Left colon (tissue), 2 donors: ENCODE results near the gene PPP1R1C. TPM values are rescaled to one million over a fixed set of nuclear protein-coding genes. Genes with fewer than 3 reads are reported as not detected.

Experiments
- ATAC-seq: fragments of 200-7000 bp; cut with Tn5 transposase; one replicate; pipeline ENCODE4 v1.9.1; 2020; ENCODE audit warnings: mild to moderate bottlenecking, moderate library complexity
- DNase-seq, 2 donors: peaks; one replicate each; pipeline ENCODE4 v3.0.0-alpha.2; 2020
- intact Hi-C, 2 donors: fragments of 100-400 bp; cut with DNase I in 1 of 2; cut with micrococcal nuclease in 1 of 2; formaldehyde crosslinking; loops; one replicate each; pipeline versions ENCODE4 v1.11.2 to v1.14.0; 2022; cut with DNase I, micrococcal nuclease
- total RNA-seq, 2 donors: library from RNA; stranded (reverse); fragmentation: NEBNext Ultra II Directional; extraction: Animal tissue kit (Norgen Biotek cat#: 25700); gene quantifications; one replicate each; pipeline ENCODE4 v1.2.1, GENCODE V29; 2021
- donor health status: DM: no; HTN: no; CAD: no.
- donor health status: DM: yes; HTN: yes; CAD: no.

Gene PPP1R1C
- total RNA-seq, 2 donors from 2014 or later = 0.98 to 1.0 TPM

GRCh38 chr2:181962142-181962541 lies 23.5 kb upstream of the PPP1R1C start:
- ATAC-seq (no peak), DNase-seq (no peak)
- intact Hi-C loops = no loop called here

- intact Hi-C loops = no loop called here
- DNase-seq = peak in 1 of 2 donors; percentile 10
- peak; percentile 91 for ATAC-seq
Observed at GRCh38 chr2:181970160-181970794, 15.4 kb upstream of the PPP1R1C start.

GRCh38 chr2:181971032-181971431 lies 14.6 kb upstream of the PPP1R1C start:
- no peak for ATAC-seq
- no peak for DNase-seq
- intact Hi-C loops = no loop called here

GRCh38 chr2:181972431-181973170 lies 13.1 kb upstream of the PPP1R1C start:
- ATAC-seq (no peak), DNase-seq (no peak)
- intact Hi-C loops = no loop called here

GRCh38 chr2:181973171-181973783 lies 12.4 kb upstream of the PPP1R1C start:
- DNase-seq (no peak), ATAC-seq (no peak)
- intact Hi-C loops = no loop called here

GRCh38 chr2:181977661-181978350 lies 7.8 kb upstream of the PPP1R1C start:
- DNase-seq = no peak

GRCh38 chr2:181978351-181979150 lies 7.1 kb upstream of the PPP1R1C start:
- ATAC-seq (no peak), DNase-seq (no peak)
- intact Hi-C loops = no loop called here

More at GRCh38 chr2:181977661-181978350, 7.8 kb upstream of the PPP1R1C start:
- intact Hi-C loops = no loop called here
- no peak for ATAC-seq

GRCh38 chr2:181984060-181984459 lies 1.6 kb upstream of the PPP1R1C start:
- DNase-seq = no peak
- intact Hi-C loops = no loop called here
- ATAC-seq = no peak

- DNase-seq = no peak
Observed at GRCh38 chr2:181984814-181985631, 630 bp upstream of the PPP1R1C start.

GRCh38 chr2:181988154-181988924 lies 2.7 kb downstream of the PPP1R1C start:
- no peak for DNase-seq
- intact Hi-C loops = no loop called here
- ATAC-seq = no peak

More at GRCh38 chr2:181984814-181985631, 630 bp upstream of the PPP1R1C start:
- intact Hi-C loops = no loop called here
- no peak for ATAC-seq

GRCh38 chr2:181989099-181989498 lies 3.4 kb downstream of the PPP1R1C start:
- intact Hi-C loops = no loop called here
- ATAC-seq (no peak), DNase-seq (no peak)

GRCh38 chr2:181991171-181991885 lies 5.7 kb downstream of the PPP1R1C start:
- DNase-seq (no peak), ATAC-seq (no peak)
- intact Hi-C loops = no loop called here

- ATAC-seq (no peak), DNase-seq (no peak)
- intact Hi-C loops = no loop called here
Observed at GRCh38 chr2:181992776-181993175, 7.1 kb downstream of the PPP1R1C start.

- ATAC-seq (no peak), DNase-seq (no peak)
- intact Hi-C loops = no loop called here
Observed at GRCh38 chr2:181995289-181995688, 9.6 kb downstream of the PPP1R1C start.

GRCh38 chr2:181998041-181998835 lies 12.6 kb downstream of the PPP1R1C start:
- DNase-seq = no peak
- ATAC-seq = no peak
- intact Hi-C loops = no loop called here
